HG03045 (cell line): ENCODE measurements around the gene DNAJC5G.
"Not testable (repeated sequence)": the region's sequence is repeated elsewhere in the genome, so short reads cannot be mapped to it uniquely, and the experiment has no call there.

Experiments
- ATAC-seq: cut with Tn5 transposase; IDR thresholded peaks from one replicate; pipeline ENCODE4 v1.9.1; 2021; ENCODE audit warnings: mild to moderate bottlenecking, moderate library complexity; ENCODE audit not compliant: unreplicated experiment

Gene DNAJC5G

GRCh38 chr2:27251766-27252165 lies 23.5 kb upstream of the DNAJC5G start:
- ATAC-seq = no peak

DNA sequence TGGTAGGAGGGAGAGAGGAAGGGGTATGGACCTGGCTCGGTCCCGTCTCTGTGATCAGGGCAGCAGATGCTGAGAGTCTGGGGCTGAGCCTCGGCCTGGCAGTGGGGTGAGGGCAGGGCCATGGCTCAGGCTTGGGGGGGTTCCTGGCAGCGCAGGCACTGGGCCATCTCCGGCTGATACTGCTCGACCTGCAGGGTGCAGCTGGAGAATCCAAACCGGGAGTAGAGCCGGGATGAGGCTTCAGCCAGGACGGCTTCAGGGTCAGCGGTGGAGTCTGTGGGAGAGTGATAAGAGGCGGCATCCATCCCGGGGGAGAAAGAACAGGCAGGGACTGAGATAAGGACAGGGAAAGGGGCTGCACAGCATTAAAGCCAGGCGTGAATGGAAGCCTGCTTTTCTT lies 20.0 kb upstream of the DNAJC5G start:
- ATAC-seq = no peak

DNA sequence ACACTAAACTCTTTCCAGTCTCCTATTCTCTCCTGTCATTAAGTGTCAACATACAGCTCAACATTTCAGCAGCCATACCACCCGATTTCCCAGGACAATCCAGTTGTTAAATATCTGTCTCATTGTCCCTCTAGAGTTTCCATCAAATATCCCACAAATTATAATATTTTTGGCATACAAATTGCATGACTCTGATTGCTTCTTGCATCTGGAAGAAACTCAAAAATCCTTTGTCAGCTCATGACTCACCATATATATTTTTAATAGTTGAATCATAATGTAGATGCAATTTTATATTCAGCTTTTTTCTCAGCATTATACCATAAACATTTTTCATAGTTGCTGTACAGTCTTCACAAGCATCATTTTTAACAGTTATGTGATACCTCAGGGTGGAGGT lies 19.6 kb upstream of the DNAJC5G start:
- no peak for ATAC-seq

DNA sequence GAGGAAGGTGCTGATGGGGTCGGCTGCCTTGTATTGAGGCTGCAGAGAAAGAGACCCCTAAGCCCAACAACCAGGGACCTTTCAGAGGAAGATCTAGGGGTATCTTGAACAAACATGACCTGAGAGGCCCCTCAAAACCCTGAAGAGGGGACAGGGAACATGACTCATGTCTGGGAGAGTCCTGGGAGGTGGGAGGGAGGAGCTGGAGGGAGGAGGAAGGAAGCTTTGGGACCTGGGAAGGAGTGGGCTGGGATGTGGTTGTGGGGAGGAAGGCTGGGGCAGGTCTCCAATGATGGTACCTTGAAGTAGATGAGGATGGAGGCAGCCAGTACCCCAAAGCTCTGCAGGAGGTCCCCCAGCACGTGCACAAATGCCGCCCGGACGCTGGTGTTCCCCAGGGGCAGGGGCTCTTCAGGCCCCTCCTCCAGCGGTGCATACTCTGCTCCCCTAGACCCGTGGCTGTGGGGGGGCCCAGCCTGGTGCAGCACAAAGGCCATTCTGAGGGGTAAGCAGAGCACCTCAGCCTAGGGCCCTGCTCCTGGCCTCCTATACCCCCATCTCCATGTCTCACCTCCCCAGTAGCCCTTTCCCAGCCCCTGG lies 18.3 kb upstream of the DNAJC5G start:
- no peak for ATAC-seq

- no peak for ATAC-seq
These were observed 17.2 kb upstream of the DNAJC5G start for GRCh38 chr2:27258051-27258450.

DNA sequence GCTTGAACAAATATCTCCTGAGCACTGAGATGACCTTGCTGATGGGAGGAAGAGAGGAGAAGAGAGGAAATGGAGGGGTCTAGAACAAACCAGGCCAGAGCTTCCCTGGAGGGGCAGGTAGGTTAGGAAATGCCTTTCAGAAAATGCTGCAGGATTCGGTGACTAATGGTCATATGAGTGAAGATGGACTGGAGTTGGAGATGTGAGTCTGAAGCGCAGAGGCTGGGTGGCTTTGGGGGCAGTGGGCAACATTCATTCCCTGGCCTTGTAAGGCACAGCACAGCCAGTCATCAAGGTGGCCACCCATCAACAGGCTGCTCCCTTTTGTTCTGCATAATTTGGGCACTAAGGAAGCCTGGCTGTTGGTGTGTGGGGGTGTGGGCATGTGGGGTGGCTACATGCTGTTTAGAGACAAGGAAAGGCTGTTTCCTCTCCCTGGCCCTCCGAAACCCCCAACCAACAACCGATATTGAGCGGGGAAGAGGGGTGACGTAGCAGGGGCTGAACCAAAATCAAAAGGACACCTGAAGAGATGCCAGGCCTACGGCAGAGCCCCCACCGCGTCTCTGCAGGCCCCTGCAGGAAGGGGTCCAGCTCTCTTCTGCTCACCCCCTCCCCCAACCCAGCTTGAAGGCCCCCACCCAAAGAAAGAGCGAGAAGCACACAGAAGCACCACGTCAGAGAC lies 13.8 kb upstream of the DNAJC5G start:
- ATAC-seq = no peak

GRCh38 chr2:27261926-27262298 lies 13.3 kb upstream of the DNAJC5G start:
- ATAC-seq = no peak

GRCh38 chr2:27262379-27263286 lies 12.6 kb upstream of the DNAJC5G start, which contains the start of gene SLC30A3:
Gene SLC30A3 (minus strand): TSS chr2:27263047. CDS start chr2:27262906, 141 bp downstream.
- peak; percentile 49 for ATAC-seq

DNA sequence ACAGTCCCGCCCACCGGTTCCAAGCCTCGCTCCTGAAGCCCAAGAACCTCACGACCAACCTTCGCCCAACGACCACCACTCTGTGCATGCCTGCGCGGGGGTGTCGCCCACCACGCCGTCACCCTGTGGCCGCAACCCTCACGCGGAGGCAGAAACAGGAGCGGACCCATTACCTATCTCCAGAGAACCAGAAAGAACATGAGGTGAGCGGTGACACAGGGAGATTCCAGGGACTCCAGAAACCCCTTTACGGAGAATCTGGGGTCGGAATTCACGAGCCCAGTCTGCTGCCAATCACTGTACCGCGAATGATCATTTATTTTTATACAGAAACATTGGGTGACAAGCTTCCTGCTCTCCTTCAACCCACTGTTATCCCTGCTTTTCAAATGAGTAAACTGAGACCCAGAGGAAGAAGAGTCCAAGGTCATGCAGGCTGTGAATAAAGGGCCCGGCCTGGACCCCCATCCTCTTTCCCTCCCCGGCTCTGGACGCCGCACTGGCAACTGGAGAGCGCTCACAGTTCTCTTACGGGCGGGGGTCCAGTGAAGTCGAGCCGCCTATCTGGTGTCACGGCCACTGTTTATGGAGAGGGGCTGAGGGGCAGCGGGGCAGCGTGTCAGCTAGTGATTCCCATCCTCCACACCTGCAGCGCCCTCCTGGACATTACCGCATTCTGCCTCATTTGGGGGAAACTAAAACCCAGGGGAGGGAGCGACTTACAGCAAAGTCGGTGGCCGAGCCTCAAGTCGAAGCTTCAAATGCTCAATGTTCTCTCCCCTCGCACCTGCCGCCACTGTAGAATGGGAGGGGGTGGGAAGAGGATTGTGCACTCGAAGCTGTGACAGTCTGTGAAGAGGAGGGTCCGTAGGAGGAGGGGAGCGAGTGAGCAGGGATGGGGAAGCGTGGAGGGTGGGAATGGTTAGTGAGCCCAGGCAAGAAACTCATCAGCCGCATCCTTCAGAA lies 11.7 kb upstream of the DNAJC5G start:
- no peak for ATAC-seq

- ATAC-seq = no peak
These were observed 10.9 kb upstream of the DNAJC5G start for GRCh38 chr2:27264253-27264752.

DNA sequence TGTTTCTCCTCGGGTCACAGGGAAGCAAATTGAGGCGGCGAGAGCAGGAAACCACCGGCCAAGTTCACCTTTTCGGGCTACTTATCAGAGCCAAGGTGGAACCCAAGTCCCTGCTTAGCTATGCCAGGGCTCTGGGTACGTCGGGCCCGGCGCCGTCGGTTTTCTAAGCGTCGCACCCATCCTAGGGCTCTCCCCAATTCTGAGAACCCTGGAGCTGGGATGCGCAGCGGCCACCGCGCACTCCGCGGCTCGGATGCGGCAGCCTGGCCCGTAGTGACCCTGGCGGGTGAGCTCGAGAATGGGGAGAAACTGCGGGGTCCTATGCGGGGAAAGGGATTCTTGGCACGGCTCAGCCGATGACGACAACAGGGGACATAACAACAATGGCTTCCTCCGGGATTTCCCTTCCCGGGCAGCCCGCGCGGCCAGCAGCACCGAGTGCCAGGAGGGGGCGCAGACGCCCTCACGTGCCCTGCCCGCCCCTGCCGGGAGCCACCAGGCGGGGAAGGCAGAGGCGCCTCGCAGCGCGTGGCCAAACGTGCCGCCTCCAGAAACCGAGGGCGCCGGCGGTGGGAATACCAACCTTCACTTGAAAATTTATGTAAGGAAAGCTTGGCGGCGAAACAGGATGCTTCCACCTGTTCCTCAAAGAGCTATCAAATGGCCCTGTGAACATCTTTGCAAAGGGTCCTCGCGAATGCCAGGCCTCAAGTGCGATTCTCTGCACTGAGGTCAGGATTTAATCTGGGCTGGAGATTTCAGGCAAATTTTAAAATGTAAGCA lies 10.3 kb upstream of the DNAJC5G start:
- no peak for ATAC-seq

DNA sequence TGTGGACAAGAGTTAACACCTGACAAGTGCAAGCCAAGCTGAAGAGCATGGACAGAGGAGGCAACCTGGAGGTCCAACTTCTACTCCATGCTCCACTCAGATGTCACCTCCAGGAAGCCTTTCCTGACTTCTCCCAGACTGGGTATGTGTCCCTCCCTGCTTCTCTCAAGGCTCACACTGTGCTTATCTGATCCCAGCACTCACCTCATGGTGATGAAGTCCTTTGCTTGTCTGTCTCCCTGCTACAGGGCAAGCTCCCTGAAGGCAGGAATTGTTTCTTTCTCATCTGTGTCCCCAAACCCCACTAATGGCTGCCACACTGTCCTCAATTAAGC lies 9.7 kb upstream of the DNAJC5G start:
- no peak for ATAC-seq

- not testable (repeated sequence) for ATAC-seq
These were observed 6.9 kb upstream of the DNAJC5G start for GRCh38 chr2:27268296-27268695.

GRCh38 chr2:27270131-27270530 lies 5.1 kb upstream of the DNAJC5G start:
- no peak for ATAC-seq

DNA sequence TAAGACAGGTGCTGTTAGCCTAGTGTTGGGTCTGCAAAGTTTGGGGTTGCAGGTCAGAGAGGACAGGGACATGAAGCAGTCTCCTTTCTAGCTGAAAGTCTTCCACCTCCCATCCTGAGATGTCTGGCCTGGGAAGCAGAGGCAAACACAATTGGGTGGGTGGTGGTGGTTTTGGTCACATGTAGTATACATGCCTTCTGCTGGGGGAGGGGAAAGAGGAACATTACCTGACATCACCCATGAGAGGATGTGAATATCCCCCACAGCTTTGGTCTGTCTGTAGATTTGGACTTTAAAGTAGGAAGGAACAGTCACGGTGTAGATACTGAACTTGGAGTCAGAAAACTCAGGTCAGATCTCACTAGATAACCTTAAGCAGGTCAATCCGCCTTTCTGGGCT lies 4.6 kb upstream of the DNAJC5G start:
- no peak for ATAC-seq

GRCh38 chr2:27271631-27272340 lies 3.4 kb upstream of the DNAJC5G start:
- ATAC-seq = no peak

GRCh38 chr2:27272537-27273522 lies 2.4 kb upstream of the DNAJC5G start:
- ATAC-seq = not testable (repeated sequence)

GRCh38 chr2:27278010-27278409 lies 2.8 kb downstream of the DNAJC5G start:
- ATAC-seq = no peak
